Smooth muscle cell (in vitro differentiated cells): ENCODE results near the gene VANGL1. TPM values are rescaled to one million over a fixed set of nuclear protein-coding genes. Genes with fewer than 3 reads are reported as not detected.

Experiments
- DNase-seq: peaks from one replicate; lab custom pipeline; 2025; ENCODE audit not compliant: unreplicated experiment; lab: John Stamatoyannopoulos, UW
- H2AFZ ChIP-seq: fragments of 200-600 bp; sonication (generic); 2 replicates; pipeline ENCODE4 v1.6.0; 2016; ENCODE audit warnings: antibody characterized with exemption, low read depth, mild to moderate bottlenecking
- H3F3A ChIP-seq: fragments of 200-600 bp; sonication (generic); 2 replicates; pipeline ENCODE4 v1.6.0; 2017; ENCODE audit warnings: antibody characterized with exemption, low read depth
- H3K27ac ChIP-seq: fragments of 200-600 bp; sonication (generic); 2 replicates; pipeline ENCODE4 v1.5.1; 2016; ENCODE audit warnings: low read depth, mild to moderate bottlenecking
- H3K27me3 ChIP-seq: fragments of 200-600 bp; sonication (generic); 2 replicates; pipeline ENCODE4 v1.6.1; 2016; ENCODE audit warnings: low read depth, mild to moderate bottlenecking
- H3K36me3 ChIP-seq: fragments of 200-600 bp; sonication (generic); 2 replicates; pipeline ENCODE4 v1.5.1; 2016; ENCODE audit warnings: low read depth
- H3K4me1 ChIP-seq: fragments of 200-600 bp; sonication (generic); 2 replicates; pipeline ENCODE4 v1.5.1; 2016; ENCODE audit warnings: low read depth
- H3K4me2 ChIP-seq: fragments of 200-600 bp; sonication (generic); 2 replicates; pipeline ENCODE4 v1.6.0; 2016; ENCODE audit warnings: mild to moderate bottlenecking
- H3K4me3 ChIP-seq: fragments of 200-600 bp; sonication (generic); 2 replicates; pipeline ENCODE4 v1.5.1; 2016; ENCODE audit warnings: mild to moderate bottlenecking
- H3K79me2 ChIP-seq: fragments of 200-600 bp; sonication (generic); 2 replicates; pipeline ENCODE4 v1.6.0; 2016; ENCODE audit warnings: low read depth, mild to moderate bottlenecking
- H3K9ac ChIP-seq: fragments of 200-600 bp; sonication (generic); 2 replicates; pipeline ENCODE4 v1.6.0; 2016; ENCODE audit warnings: low read depth
- H3K9me3 ChIP-seq: fragments of 200-600 bp; sonication (generic); replicated peaks from 2 replicates; pipeline ENCODE4 v1.5.1; 2016; ENCODE audit warnings: low read depth
- H4K20me1 ChIP-seq: fragments of 200-600 bp; sonication (generic); 2 replicates; pipeline ENCODE4 v1.6.0; 2016; ENCODE audit warnings: low read depth
- WGBS: methylation state at CpG from one replicate; pipeline ENCODE4 v1.1.7; 2016; ENCODE audit warnings: low lambda C conversion rate; 5-methylcytosine and 5-hydroxymethylcytosine counted together
- polyA plus RNA-seq: library from polyadenylated mRNA; unstranded; fragments of >200 nt; fragmentation: Nextera tagmentation; extraction: Ambion mirVana; gene quantifications from 2 replicates; pipeline ENCODE4 v1.2.1, GENCODE V29; 2016
- total RNA-seq: library from RNA; depleted of rRNA; stranded (reverse); fragments of >200 nt; gene quantifications from 2 replicates; pipeline ENCODE4 v1.2.3, GENCODE V29; 2014
- TF ChIP-seq, protein P1 (sequence below): fragments of 200-600 bp; sonication (generic); IDR thresholded peaks from 2 replicates; pipeline ENCODE4 v1.5.1; 2017; ENCODE audit warnings: borderline replicate concordance, mild to moderate bottlenecking, antibody characterized with exemption; ENCODE audit not compliant: insufficient read depth, poor library complexity, severe bottlenecking

VANGL1 gene
- total and polyA plus RNA-seq, 2 experiments from 2014 or later: 5.5 to 12.2 TPM

DNA sequence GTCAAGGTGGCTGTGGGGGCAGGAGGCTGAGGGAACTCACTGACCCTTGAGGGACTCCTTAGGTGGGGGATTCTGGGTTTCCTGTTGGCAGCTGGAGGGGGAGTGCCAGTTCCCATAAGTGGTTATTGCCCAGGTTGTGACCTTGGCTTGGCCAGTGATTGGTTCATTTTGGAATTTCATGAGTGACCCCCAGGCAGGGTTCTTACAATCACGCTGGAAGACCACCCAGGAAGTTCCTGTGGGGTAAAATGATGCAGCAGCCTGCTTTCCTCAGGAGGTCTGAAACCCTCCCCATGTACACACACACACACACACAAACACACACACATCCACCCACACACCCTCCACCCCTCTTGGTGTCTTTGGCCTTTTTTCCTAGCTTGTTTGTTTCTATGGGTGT lies 16.9 kb downstream of the VANGL1 start:
- Histone ChIP-seq H2AFZ (no peak overlapping the region), H3K4me2 (no peak overlapping the region), H3K4me1 (peaks cover 6% of the 10 kb centered on the region), H3K36me3 (no peaks in the 10 kb centered on the region), H3F3A (no peaks in the 10 kb centered on the region), H3K9me3 (no peaks in the 10 kb centered on the region), H4K20me1 (no peaks in the 10 kb centered on the region), H3K79me2 (no peaks in the 10 kb centered on the region), H3K9ac (no peak overlapping the region), H3K27ac (no peak overlapping the region), H3K4me3 (no peak overlapping the region), H3K27me3 (no peaks in the 10 kb centered on the region)
- no peak for DNase-seq
- TF ChIP-seq, protein P1, sequence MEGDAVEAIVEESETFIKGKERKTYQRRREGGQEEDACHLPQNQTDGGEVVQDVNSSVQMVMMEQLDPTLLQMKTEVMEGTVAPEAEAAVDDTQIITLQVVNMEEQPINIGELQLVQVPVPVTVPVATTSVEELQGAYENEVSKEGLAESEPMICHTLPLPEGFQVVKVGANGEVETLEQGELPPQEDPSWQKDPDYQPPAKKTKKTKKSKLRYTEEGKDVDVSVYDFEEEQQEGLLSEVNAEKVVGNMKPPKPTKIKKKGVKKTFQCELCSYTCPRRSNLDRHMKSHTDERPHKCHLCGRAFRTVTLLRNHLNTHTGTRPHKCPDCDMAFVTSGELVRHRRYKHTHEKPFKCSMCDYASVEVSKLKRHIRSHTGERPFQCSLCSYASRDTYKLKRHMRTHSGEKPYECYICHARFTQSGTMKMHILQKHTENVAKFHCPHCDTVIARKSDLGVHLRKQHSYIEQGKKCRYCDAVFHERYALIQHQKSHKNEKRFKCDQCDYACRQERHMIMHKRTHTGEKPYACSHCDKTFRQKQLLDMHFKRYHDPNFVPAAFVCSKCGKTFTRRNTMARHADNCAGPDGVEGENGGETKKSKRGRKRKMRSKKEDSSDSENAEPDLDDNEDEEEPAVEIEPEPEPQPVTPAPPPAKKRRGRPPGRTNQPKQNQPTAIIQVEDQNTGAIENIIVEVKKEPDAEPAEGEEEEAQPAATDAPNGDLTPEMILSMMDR: no peak
- WGBS: 100% methylated on average over 1 of the region's 1 CpG

DNA sequence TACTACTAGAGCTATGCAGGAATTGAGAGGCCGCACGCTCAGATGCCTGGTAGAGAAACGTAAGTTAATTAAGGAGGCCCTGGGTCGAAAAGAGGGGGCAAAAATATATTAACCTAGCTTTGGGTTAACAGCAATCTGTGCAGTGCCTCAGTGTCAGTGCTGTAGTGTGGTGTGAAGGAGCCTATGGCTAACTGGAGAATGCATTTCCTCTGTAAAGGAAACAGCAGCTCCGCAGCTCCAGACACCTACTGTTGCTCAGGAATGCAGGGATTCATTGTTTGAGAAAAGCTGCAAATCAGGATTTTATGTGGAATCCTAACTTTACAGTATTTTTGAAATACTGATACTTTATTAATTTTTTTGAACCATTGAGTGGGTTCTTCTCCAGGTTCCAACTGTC lies 18.4 kb downstream of the VANGL1 start:
- Histone ChIP-seq H3K4me3 (no peak overlapping the region), H4K20me1 (no peaks in the 10 kb centered on the region), H3K27me3 (no peaks in the 10 kb centered on the region), H3K4me2 (no peak overlapping the region), H2AFZ (no peak overlapping the region), H3K9me3 (no peaks in the 10 kb centered on the region), H3F3A (no peaks in the 10 kb centered on the region), H3K9ac (no peak overlapping the region), H3K27ac (no peak overlapping the region), H3K36me3 (no peaks in the 10 kb centered on the region), H3K79me2 (no peaks in the 10 kb centered on the region), H3K4me1 (no peaks in the 10 kb centered on the region)
- 85% methylated on average over 5 of the region's 5 CpGs for WGBS
- no peak for DNase-seq
- TF ChIP-seq, protein P1: no peak

DNA sequence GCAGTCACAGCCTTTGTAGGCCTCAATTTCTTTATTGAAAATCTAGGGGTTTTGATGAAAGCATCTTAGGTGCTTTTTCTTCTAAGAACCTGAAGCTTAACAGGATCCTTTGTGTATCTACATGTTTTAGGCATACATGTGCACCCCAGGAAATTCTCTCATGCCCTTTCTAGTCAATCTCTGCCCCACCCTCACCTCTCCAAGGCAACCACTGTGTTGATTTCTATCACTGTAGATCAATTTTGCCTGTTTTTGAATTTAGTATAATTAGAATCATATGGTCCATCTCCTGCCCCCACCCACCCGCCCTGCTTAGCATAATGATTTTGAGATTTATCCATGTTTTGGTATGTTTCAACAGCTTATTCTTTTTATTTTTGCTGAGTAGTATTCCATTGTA lies 19.4 kb downstream of the VANGL1 start:
- no peaks in the 10 kb centered on the region for H3K9me3 ChIP-seq
- H3K4me2 ChIP-seq: no peak overlapping the region
- no peak overlapping the region for H3K4me3 ChIP-seq
- H3K36me3 ChIP-seq: no peaks in the 10 kb centered on the region
- no peak for DNase-seq
- no peak overlapping the region for H3K9ac ChIP-seq
- H2AFZ ChIP-seq: no peak overlapping the region
- H4K20me1 ChIP-seq: no peaks in the 10 kb centered on the region
- H3F3A ChIP-seq: no peaks in the 10 kb centered on the region
- no peaks in the 10 kb centered on the region for H3K79me2 ChIP-seq
- WGBS: 100% methylated on average over 1 of the region's 1 CpG
- TF ChIP-seq, protein P1: no peak
- no peaks in the 10 kb centered on the region for H3K4me1 ChIP-seq
- H3K27ac ChIP-seq: no peak overlapping the region
- no peaks in the 10 kb centered on the region for H3K27me3 ChIP-seq

DNA sequence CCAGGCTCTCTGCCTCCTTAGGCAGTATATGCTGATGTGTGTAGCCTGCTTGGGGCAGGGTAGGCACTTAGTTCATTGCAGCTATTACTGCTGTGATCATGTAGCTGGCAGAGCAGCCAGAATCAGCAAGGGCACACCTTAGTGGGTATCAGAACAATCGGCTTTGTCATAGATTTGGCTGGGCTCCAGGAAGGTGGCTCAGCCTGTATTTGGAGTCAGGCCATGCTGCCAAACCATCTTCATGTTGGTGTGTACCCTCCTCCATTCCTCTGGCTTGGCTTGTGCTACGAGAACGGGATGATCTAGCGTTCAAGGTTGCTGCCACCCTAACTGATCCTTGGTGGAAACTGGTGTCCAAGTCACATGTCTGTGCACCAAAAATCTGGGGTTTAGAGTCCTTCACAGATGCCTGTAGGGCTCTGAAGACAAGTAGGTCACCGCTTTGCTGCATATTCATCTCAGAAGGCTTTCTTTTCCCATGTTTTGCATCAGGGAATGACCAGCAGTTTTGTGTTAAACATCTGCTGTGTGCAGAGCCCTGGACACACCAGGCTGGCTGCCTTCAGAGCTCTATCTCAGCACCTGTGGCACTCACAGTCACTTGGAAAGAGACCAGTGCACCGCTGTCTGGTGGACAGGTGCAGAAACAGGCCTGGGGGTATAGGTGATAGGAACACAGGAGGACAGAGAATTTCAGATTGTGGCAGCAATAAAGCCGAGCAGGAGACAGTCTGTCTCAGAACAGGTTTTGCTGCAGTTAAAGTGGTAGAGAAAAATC lies 23.7 kb downstream of the VANGL1 start:
- Histone ChIP-seq H3K27me3 (no peaks in the 10 kb centered on the region), H4K20me1 (no peaks in the 10 kb centered on the region), H3K4me2 (no peak overlapping the region), H3K9ac (no peak overlapping the region), H3K36me3 (no peaks in the 10 kb centered on the region), H2AFZ (no peak overlapping the region), H3F3A (peaks cover 8% of the 10 kb centered on the region), H3K27ac (no peak overlapping the region), H3K79me2 (no peaks in the 10 kb centered on the region), H3K4me3 (no peak overlapping the region), H3K9me3 (no peaks in the 10 kb centered on the region), H3K4me1 (no peaks in the 10 kb centered on the region)
- WGBS: 96% methylated on average over 7 of the region's 7 CpGs
- TF ChIP-seq, protein P1: no peak
- DNase-seq: no peak
